Stimulated activated CD4-positive, alpha-beta T cell treated with anti-CD3 and anti-CD28 coated beads, Interleukin-15, amount 100 ng/mL, for 24 hours (primary cell): Measurements from ENCODE around the gene TMEM232.

Source experiments
- DNase-seq: peaks from one replicate; pipeline ENCODE4 v3.0.0-alpha.2; 2020

Gene TMEM232

DNA sequence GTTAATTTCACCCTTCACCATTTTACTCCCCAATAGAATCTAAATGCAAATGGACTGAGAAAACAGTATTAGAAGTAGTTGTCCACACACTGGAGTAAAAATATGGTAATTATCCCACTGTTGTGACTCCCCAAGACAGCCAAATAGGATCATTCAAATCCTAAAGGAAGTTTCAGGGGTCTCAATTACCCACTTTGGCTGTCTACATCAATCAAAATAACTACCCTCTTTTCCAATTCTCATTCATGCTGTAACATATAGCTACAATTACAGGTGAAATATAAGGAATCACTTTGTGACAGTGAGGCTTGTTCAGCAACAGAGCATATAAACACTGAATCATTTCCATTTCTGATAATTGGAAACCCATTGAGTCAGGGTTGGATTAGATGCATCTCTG lies 220.1 kb downstream of the TMEM232 start:
- no peak for DNase-seq

GRCh38 chr5:110496276-110496675 lies 230.2 kb downstream of the TMEM232 start:
- DNase-seq, result no peak

GRCh38 chr5:110492446-110492845 lies 234.0 kb downstream of the TMEM232 start:
- no peak for DNase-seq

- DNase-seq, result no peak
These were observed 247.6 kb downstream of the TMEM232 start for GRCh38 chr5:110478895-110479294.

DNA sequence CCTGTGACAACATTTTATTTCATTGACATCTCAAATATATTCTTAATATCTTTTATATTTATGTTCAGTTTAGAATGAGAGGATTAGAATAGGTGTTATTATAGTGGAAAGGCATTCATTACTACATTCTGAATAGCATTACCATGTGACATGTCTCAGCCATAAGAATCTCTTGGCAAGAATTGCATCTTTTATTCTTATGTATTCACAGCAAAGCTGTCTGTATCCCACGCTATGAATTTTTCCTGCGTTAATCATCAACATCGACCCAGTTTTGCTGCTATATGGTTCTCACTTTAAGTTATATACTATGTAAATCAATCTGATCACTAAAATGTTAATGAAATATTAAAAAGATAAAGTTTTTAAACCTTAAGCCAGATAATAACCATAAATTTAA lies 248.6 kb downstream of the TMEM232 start:
- DNase-seq, result no peak

- no peak for DNase-seq
These were observed 250.3 kb downstream of the TMEM232 start for GRCh38 chr5:110476164-110476563.

DNA sequence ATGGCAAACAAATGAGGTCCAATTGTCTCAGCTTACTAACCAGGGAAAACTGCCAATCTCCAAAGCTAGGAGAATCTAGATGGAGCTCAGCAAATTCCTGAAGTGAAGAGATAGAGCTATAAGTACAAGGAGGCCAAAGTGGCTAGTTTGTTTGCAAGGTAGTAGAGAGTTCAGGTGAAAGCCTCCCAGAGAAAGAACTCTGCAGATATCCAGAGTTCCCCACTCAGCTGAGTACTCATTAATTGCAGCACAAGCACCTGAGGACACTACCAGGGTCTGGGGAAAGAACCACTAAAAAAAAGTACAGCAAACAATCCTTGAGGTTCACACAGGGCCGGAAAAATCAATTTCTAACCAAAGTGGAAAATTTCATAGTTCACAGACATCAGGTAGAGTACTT lies 250.9 kb downstream of the TMEM232 start:
- no peak for DNase-seq

DNA sequence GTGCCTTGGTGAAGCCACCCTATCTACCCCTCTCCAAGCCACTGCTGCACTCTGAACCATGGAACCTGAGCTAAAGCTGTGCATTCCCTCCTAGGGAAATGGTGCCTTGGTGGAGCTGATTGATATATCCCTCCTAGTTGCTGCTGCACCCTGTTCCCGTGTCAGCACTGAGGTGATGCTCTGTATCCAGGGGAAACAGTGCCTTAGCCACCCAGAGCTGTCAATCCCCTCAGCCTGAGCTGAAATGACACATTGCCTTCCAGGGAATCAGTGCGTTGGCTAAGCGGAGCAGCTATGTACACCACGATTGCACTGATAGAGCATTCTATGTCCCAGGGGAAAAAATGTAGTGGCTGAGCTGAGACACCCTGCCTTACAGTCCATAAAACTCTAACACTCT lies 257.0 kb downstream of the TMEM232 start:
- no peak for DNase-seq

- no peak for DNase-seq
These were observed 263.4 kb downstream of the TMEM232 start for GRCh38 chr5:110463106-110463505.

GRCh38 chr5:110460837-110461236 lies 265.6 kb downstream of the TMEM232 start:
- no peak for DNase-seq

DNA sequence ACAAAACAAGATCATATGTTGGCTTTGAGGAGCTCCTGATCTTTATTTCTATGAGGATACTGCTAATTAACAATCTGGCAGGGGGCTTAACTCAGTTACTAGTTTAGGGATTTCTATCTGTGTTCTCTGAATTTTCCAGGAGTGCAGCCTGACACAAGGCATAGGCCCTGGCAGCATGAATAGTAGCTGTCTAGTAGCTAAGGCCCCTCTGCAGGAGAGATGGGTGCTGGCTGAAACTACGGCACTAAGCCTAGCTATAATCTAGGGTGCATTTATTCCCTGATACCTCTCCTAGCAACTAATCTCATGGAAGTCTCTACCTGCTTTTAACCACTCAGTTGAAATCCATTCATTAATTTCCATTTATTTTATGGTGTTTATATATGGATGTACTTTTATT lies 268.2 kb downstream of the TMEM232 start:
- DNase-seq, result no peak

- DNase-seq, result no peak
These were observed 283.6 kb downstream of the TMEM232 start for GRCh38 chr5:110442856-110443255.

GRCh38 chr5:110441035-110441434 lies 285.4 kb downstream of the TMEM232 start:
- peak; percentile 2 for DNase-seq

DNA sequence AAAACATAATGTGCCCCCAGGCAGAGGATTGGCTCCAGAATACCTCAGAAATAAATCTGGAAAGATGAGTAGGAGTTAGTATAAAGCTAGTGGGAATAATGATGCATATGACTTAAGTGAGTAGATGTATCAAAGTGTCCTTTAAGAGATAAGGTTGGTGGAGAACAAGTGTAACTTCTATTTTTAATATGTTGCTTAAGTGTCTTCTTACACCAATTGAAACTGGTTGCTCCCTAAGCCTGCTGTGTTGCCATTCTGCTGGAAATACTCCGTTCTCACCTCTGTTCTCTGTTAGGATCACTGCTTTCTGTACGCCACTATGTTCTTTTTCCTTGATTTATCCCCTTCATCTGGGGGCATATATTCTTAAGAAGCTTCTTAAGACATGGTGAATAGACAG lies 286.4 kb downstream of the TMEM232 start:
- DNase-seq, result no peak

DNA sequence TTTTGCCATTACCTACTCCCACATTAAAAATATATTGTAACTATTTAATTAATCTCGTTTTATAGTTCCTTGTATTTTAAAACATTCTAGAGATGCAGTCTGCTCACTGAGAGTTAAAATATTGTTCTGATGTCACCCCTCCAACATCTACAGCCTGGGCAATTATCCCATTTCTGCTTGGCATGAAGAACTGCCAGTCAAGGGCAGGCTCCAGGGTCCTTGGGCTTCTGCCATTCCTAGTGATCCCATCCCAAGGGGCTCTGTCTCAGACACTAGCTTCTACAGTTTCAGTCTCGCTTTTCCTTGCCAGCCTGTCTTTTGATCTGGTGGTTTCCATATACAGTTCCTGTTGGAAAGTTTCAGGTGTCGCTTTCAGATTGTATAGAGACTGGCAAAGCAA lies 287.2 kb downstream of the TMEM232 start:
- no peak for DNase-seq

DNA sequence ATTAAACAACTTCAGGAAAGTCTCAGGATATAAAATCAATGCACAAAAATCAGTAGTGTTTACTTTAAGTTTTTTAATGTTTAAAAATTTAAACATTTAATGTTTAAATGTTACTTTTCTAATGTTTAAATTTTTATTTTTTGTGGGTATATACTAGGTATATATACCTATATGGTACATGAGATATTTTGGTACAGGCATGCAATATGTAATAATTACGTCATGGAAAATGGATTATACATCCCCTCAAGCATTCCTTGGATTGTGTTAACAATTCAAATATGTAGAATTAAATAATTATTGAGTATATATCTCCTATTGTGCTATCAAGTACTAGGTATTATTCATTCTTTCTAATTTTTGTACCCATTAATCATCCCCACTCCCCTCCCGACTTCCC lies 291.3 kb downstream of the TMEM232 start:
- no peak for DNase-seq

DNA sequence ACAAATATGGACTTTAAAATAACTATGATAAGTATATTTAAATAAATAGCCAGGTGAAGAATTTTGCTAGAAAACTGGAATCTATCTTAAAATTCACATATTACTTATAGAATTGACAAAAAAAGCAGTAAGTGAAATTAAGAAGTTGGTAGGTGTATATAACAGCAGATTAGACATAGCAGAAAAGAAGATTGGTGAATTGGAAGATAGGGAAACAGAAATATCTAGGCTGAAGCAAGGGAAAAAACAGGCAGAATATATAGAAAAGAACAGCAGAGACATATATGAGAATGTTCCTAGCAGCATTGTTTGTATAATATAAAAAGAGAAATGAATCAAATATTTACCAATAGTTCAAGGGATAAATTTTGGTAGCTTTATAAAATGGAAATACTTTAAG lies 294.9 kb downstream of the TMEM232 start:
- no peak for DNase-seq

GRCh38 chr5:110414360-110414759 lies 312.1 kb downstream of the TMEM232 start:
- DNase-seq, result no peak

DNA sequence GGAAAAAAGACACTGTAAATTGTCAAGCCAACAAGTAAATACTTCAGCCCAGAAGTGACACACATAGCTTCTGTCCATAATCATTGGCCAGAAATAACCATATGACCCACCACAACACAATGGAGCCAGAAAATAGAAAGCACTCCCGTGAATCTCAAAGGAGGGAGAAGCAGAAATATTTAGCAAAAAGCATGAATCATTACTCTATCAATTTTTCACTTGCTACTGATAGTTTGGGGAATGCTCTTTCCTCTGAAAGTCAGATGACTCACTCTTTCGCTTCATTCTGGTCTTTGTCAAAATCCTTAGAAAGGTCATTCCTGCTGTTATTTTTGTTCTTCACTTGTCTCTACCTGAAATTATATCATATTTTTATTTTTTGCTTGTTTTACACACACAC lies 312.6 kb downstream of the TMEM232 start:
- no peak for DNase-seq

GRCh38 chr5:110409571-110409970 lies 316.9 kb downstream of the TMEM232 start:
- DNase-seq, result no peak

- no peak for DNase-seq
These were observed 323.9 kb downstream of the TMEM232 start for GRCh38 chr5:110402562-110402961.

DNA sequence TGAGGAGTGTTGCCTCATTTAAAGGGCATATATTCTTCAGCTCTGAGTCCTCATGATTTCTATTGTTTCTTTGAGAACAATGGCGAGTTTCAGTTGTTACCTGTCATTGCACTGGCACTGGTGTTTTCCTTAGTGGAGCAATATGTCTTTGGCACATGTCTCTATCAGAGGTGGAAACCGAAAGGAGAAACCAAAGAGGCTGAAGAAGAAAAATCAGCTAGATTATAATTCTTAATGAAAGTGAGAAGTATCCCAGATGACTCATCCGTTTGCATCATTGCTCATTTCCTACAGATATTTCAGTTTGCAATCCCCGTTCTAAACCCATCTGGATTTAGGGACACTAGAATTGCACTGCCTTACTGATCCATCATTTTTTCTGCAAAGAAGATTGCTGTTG lies 324.6 kb downstream of the TMEM232 start:
- no peak for DNase-seq

GRCh38 chr5:110398951-110399350 lies 327.5 kb downstream of the TMEM232 start:
- DNase-seq, result no peak

GRCh38 chr5:110397281-110397680 lies 329.2 kb downstream of the TMEM232 start:
- DNase-seq, result no peak

DNA sequence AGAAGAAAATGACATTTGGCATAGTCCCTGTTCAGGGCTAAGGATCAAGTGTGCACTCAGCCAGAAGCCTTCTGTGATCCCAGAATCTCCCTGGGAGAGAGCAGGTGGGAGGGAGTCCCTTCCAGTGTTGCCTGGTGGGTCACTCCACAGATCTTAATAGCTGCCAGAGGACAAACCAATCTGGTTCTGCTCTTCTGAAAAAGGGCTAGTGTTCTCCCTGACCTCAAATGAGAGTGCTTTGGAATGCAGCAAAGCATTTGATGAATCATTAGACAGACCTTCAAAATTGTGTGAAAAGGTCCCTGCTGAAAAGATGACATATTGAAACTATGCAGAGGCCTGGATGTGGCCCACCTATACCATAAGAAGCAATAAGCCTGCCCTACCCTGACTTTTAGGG lies 339.7 kb downstream of the TMEM232 start:
- DNase-seq, result no peak

- DNase-seq, result no peak
These were observed 343.2 kb downstream of the TMEM232 start for GRCh38 chr5:110383231-110383630.
